Fibroblast of the conjunctiva (primary cell): ENCODE data around the gene PDE9A.
"Not testable (repeated sequence)": the region's sequence is repeated elsewhere in the genome, so short reads cannot be mapped to it uniquely, and the experiment has no call there.

Source experiments
- DNase-seq: peaks from one replicate; pipeline ENCODE4 v3.0.0-alpha.2; 2010; ENCODE audit warnings: low read depth

Gene PDE9A

GRCh38 chr21:42708107-42708506 lies 54.7 kb downstream of the PDE9A start:
- no peak for DNase-seq

DNA sequence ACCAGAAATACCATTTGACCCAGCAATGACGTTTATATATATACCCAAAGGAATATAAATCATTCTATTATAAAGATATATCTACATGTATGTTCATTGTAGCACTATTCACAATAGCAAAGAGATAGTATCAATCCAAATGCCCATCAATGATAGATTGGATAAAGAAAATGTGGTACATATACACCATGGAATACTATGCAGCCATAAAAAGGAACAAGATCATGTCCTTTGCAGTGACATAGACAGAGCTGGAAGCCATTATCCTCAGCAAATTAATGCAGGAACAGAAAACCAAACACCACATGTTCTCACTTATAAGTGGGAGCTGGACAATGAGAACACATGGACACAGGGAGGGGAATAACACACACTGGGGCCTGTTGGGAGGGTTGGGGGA lies 55.5 kb downstream of the PDE9A start:
- not testable (repeated sequence) for DNase-seq

DNA sequence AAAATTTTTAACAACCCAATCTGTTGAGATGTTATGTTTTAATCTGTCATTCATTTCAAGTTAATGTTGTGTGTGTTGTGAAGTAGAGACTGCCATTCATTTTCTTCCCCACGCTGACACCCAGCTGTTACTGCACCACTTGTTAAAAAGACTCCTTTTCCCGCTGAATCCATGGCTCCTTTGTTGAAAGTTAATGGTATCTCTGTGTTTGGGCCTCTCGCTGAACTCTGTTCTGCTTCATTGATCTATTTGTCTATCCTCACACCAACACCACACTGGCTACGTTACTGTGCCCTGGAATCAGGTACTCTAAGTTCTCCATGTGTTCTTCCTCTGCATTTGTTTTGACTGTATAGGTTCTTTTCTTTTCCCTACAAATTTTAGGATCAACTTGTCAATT lies 58.2 kb downstream of the PDE9A start:
- no peak for DNase-seq

DNA sequence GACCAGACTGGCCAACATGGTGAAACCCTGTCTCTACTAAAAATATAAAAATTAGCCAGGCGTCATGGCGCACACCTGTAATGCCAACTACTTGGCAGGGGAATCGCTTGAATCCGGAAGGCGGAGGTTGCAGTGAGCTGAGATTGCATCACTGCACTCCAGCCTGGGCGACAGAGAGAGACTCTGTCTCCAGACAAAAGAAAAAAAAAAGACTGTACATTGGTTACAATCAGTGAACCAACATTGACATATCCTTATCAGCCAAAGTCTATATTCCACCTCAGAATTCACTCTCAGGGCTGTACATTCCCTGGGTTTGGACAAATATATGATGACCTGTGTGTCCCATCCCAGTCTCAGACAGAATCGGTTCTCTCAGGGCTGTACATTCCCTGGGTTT lies 62.0 kb downstream of the PDE9A start:
- not testable (repeated sequence) for DNase-seq

- no peak for DNase-seq
Observed at GRCh38 chr21:42716074-42716473, 62.7 kb downstream of the PDE9A start.

- DNase-seq: not testable (repeated sequence)
Observed at GRCh38 chr21:42720484-42720883, 67.1 kb downstream of the PDE9A start.

GRCh38 chr21:42721341-42721824 lies 68.0 kb downstream of the PDE9A start:
- no peak for DNase-seq

DNA sequence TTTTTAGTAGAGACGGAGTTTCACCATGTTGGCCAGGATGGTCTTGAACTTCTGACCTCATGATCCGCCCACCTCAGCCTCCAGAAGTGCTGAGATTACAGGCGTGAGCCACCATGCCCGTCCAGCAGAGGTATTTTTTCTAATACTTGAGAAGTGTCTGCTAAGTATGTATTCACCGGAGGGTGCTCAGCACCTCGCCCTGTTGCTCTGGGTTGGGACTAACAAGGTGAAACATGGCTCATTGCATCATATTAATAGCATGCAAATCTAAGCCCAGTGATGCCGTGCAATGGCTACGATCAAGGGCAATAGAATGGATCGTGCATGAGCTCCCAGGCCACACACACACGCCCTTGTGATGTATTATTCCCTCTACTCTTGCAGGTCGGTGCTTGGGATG lies 68.7 kb downstream of the PDE9A start:
- no peak for DNase-seq

DNA sequence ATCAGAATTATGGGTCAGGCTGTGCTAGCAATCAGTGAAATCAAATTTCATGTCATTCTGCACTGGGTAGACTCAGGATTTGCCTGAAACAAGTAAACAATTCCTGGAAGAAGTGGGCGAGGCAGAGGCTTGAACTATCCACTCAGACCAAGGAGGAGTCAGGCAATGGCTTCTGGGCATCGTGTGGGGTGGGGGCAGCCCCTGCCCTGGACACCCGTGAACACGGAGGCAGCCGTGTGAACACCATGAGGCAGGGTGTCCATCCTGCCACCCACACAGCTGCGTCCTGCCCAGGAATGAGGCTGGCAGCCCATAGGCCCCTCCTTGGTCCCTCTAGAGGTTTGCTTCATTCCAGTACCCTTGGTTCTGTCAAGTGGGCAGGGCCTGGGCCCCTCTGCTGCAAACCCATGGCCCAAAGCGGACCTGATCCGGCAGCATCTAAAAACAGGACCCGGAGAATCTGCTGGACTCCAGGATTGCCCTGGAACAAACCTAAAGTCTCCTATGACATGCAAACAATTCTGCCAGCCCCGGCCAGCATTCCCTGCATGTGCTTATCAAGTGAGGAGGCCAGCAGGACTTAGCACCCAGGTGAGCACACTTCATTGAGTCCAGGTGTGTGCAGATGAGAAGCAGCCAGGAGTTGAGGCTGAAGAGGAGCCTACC lies 69.5 kb downstream of the PDE9A start:
- DNase-seq: no peak

DNA sequence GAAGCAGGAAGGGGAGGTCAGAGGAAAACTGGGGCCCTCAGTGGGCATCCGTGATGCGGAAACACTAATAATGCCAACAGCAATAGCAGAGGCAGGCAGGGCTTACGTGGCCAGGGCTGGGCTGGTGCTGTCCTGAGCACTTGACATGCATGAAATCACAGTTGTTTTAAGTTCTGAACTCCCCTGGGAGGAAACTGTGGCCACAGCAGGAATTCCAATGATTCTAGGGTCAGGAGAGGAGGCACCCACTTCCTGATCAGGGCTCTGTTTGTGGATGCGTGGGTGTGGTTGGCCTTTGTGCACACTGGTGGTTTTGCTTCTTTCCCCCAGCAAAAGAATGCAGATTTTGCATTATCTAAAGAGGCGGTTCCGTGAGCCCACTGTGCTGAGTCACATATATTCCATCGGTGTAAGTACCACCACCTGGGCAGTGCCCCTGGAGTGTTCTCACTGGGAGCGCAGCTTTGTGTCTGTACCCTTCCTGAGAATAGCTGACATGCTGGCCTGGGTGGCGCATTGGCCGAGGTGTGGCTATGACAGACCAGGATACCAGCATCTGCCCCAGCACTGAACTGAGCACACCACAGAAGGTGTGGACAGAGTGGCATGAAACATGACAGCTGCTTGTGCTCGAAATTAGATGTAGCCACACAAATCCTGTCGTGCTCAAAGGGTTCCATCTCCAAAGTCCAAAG lies 71.0 kb downstream of the PDE9A start:
- peak; percentile 83 for DNase-seq

GRCh38 chr21:42725416-42725930 lies 72.1 kb downstream of the PDE9A start:
- DNase-seq: no peak

- no peak for DNase-seq
Observed at GRCh38 chr21:42731264-42732032, 78.0 kb downstream of the PDE9A start.

DNA sequence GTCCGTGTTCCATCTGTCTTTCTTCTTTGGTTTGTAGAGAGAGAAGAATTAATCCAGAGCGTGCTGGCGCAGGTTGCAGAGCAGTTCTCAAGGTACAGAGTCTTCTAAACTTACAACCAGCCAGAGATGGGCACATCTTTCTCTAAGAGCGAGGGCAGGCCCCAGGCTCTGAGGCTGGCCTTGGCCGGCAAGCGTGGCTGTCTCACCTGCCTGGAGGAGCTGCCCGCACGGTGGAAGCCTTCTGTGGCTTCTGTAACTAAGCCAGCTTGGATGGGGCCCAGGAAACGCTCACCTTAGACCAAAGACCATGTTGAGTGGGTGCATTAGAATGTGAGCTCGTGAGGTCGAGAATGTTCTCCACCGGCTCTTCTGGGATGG lies 78.6 kb downstream of the PDE9A start:
- no peak for DNase-seq

- no peak for DNase-seq
Observed at GRCh38 chr21:42733037-42733627, 79.7 kb downstream of the PDE9A start.

GRCh38 chr21:42733874-42734273 lies 80.5 kb downstream of the PDE9A start:
- DNase-seq: no peak

DNA sequence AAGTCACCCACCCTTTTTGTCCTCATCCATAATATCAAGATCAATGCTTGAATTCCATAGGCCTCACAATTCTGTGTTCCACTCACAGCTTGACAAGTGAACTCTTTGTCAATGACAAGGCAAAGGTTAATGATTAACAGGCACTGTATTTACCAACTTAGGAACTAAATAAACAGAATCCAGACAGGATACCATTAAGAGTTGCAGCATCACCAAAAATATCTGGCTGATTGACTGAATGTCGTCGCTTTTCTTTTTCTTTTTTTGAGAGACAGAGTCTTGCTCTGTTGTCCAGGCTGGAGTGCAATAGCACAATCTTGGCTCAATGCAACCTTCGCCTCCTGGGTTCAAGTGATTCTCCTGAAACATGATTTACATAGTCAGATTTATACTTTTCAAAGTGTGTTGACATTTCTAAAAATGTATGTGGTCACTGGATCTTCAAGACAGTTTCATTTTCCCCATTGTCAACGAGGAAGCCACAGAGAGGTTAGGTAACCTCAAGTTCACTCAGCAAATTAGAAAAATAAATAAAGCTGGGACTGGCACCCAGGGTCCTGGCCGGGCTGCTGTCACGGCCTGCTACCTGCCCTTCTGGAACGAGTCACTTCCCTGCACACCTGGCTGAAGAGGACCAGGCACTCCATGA lies 81.0 kb downstream of the PDE9A start:
- no peak for DNase-seq

- no peak for DNase-seq
Observed at GRCh38 chr21:42735061-42735460, 81.6 kb downstream of the PDE9A start.

DNA sequence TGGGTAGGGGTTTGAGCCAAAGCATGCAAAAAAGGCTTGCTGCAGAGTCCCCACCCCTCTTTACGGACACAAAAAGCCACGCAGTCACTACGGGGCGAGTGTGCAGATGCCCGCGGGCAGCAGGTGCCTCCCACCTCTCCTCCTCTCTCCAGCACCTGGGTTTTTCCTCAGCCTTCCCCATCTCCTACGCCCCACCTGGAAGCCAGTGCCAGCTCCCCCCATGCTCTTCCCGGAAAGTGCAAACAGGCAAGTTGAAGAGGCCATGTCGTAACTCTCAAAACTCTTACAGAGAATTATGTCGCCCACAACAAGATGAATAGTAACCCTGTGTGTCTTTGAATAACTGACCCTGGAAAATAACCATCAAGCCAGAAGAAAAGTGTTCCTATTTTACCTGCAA lies 82.5 kb downstream of the PDE9A start:
- no peak for DNase-seq

DNA sequence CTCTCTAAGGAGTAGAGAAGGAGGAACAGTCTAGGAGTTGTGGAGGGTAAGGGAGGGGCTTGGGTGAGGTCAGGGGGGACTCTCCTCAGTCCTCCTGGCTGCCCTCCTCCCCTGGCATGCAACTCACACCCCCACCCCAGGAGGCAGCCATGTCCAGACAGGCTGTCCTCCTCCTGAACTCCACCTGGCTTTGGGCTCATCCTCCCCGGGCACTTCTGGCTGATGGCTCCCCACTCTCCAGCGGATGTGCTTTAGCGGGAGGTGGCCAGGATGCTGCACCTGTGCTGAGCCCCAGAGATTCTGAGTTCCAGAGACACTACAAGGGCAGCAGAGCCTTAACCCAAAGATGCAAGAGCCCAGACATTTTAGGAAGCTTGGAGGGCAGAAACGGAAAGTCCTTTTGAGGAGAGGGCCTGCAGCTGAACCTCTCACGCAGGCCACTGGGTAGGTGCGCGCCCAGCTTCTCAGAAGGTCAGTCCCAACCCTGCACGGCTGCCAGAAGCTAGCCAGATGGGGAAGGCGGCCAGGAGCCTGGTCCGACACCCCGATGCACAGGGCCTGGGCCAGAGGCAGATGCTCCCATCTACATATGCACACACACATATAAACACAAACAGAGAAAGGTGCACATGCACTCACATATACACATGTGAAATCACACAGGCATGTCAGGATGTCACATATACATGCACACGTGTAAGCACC lies 83.4 kb downstream of the PDE9A start:
- DNase-seq: no peak

DNA sequence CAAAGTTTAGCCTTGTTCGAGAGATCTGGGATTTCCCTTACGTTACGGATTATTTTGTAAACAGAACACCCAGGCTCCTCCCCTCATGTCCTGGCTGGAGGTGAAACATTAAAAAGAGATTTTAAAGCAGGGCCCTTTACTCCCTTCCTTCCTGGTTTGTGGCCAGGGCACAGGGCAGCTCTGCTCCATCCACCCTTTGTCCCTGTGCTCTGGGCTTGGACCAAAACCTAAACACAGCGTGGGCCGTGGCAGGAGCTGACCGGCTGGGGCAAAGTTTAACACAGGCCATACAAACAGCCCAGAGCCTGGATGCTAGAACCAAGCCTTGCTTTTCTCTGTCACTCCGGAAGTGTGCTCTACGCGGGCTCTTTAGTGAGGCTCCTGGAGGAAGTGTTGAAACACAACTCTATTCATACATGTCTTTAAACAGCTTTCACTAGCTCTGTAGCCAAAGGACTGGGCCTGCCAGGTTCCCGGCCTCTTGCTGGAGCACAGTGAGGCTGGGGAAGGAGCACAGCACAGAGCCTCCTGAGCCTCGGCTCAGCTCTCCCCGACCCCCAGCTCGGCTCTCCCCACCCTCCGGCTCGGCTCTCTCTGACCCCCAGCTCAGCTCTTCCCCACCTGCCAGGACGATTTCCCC lies 84.7 kb downstream of the PDE9A start:
- no peak for DNase-seq
